Activated T-cell treated with anti-CD3 and anti-CD28 coated beads, Interleukin-2, amount 50 U/mL, for 1 hour (primary cell): ENCODE results near the gene ATP6V1G3.

Experiments
- DNase-seq: peaks from one replicate; pipeline ENCODE4 v3.0.0-alpha.2; 2020

Gene ATP6V1G3

GRCh38 chr1:198541737-198542136, 1.3 kb upstream of the ATP6V1G3 start:
- DNase-seq: no peak

GRCh38 chr1:198538579-198539364, 1.7 kb downstream of the ATP6V1G3 start:
- DNase-seq: no peak

- no peak for DNase-seq
Observed at GRCh38 chr1:198535631-198536030, 4.8 kb downstream of the ATP6V1G3 start.

GRCh38 chr1:198534548-198535418, 5.7 kb downstream of the ATP6V1G3 start:
- DNase-seq: no peak

- no peak for DNase-seq
Observed at GRCh38 chr1:198531891-198532290, 8.6 kb downstream of the ATP6V1G3 start.

GRCh38 chr1:198530953-198531352, 9.5 kb downstream of the ATP6V1G3 start:
- DNase-seq: no peak

- no peak for DNase-seq
Observed at GRCh38 chr1:198529414-198529813, 11.1 kb downstream of the ATP6V1G3 start.

- no peak for DNase-seq
Observed at GRCh38 chr1:198528364-198528763, 12.1 kb downstream of the ATP6V1G3 start.

- DNase-seq: no peak
Observed at GRCh38 chr1:198524556-198524955, 15.9 kb downstream of the ATP6V1G3 start.

GRCh38 chr1:198524127-198524526, 16.4 kb downstream of the ATP6V1G3 start:
- DNase-seq: peak; percentile 46

GRCh38 chr1:198523182-198523950, 17.1 kb downstream of the ATP6V1G3 start:
- DNase-seq: no peak

GRCh38 chr1:198520524-198521254, 19.8 kb downstream of the ATP6V1G3 start:
- no peak for DNase-seq

GRCh38 chr1:198519639-198520501, 20.6 kb downstream of the ATP6V1G3 start:
- no peak for DNase-seq

- DNase-seq: no peak
Observed at GRCh38 chr1:198517623-198518199, 22.8 kb downstream of the ATP6V1G3 start.

GRCh38 chr1:198500096-198500495, 40.4 kb downstream of the ATP6V1G3 start:
- no peak for DNase-seq

- no peak for DNase-seq
Observed at GRCh38 chr1:198499588-198499987, 40.9 kb downstream of the ATP6V1G3 start.

- DNase-seq: no peak
Observed at GRCh38 chr1:198498881-198499280, 41.6 kb downstream of the ATP6V1G3 start.

GRCh38 chr1:198498103-198498385, 42.4 kb downstream of the ATP6V1G3 start:
- no peak for DNase-seq

GRCh38 chr1:198497326-198498102, 43.0 kb downstream of the ATP6V1G3 start:
- DNase-seq: no peak
